Calu3 (cell line): ENCODE results near the gene PTPRR. TPM values are rescaled to one million over a fixed set of nuclear protein-coding genes. Genes with fewer than 3 reads are reported as not detected.

ENCODE experiments used
- BruUV-seq: library from RNA; stranded (reverse); fragments of 400-500 nt; replicated peaks from 2 replicates; lab custom pipeline; 2021; lab: Mats Ljungman, UMichigan
- CTCF ChIA-PET: fragments of 300-600 bp; sonication (Branson Sonifier 250); formaldehyde crosslinking; loops from one replicate; lab custom pipeline; 2022; ENCODE audit warnings: antibody characterized with exemption; lab: Charles Lee
- DNase-seq: peaks from one replicate; pipeline ENCODE4 v3.0.0; 2022
- H3K27ac Mint-ChIP-seq: one replicate; pipeline ENCODE4 v1.8.0; 2022; ENCODE audit warnings: mixed read lengths; ENCODE audit not compliant: unreplicated experiment
- H3K27me3 Mint-ChIP-seq: one replicate; pipeline ENCODE4 v1.8.0; 2022; ENCODE audit warnings: mixed read lengths; ENCODE audit not compliant: unreplicated experiment
- H3K36me3 Mint-ChIP-seq: one replicate; pipeline ENCODE4 v1.8.0; 2022; ENCODE audit warnings: mild to moderate bottlenecking, moderate library complexity, mixed read lengths; ENCODE audit not compliant: insufficient read depth, unreplicated experiment
- H3K4me1 Mint-ChIP-seq: one replicate; pipeline ENCODE4 v1.8.0; 2022; ENCODE audit warnings: mild to moderate bottlenecking, low read depth, mixed read lengths; ENCODE audit not compliant: unreplicated experiment
- H3K4me3 Mint-ChIP-seq: one replicate; pipeline ENCODE4 v1.8.0; 2022; ENCODE audit warnings: mild to moderate bottlenecking, low read depth, moderate library complexity, mixed read lengths; ENCODE audit not compliant: unreplicated experiment
- H3K9me3 Mint-ChIP-seq: one replicate; pipeline ENCODE4 v1.8.0; 2022; ENCODE audit warnings: low read depth, mixed read lengths; ENCODE audit not compliant: unreplicated experiment
- CTCF ChIP-seq: fragments of 200-600 bp; IDR thresholded peaks from one replicate; pipeline ENCODE4 v1.8.0; 2022; ENCODE audit warnings: antibody characterized with exemption; ENCODE audit not compliant: unreplicated experiment
- intact Hi-C: fragments of 100-400 bp; cut with micrococcal nuclease; formaldehyde crosslinking; loops from one replicate; pipeline ENCODE4 v1.10.0; 2022; ENCODE audit not compliant: unreplicated experiment
- total RNA-seq: library from RNA; stranded (reverse); gene quantifications from 2 replicates; pipeline ENCODE4 v1.2.3, GENCODE V29; 2022

The PTPRR gene
- total RNA-seq, 1 experiment from 2014 or later, result 39.1 TPM

- H3K9me3 Mint-ChIP-seq, result no peaks in the 10 kb centered on the region
- no TSS peak for BruUV-seq
- no peak overlapping the region for H3K27ac Mint-ChIP-seq
- DNase-seq, result no peak
- CTCF ChIA-PET, result no interaction called here
- no peak overlapping the region for H3K4me3 Mint-ChIP-seq
- H3K36me3 Mint-ChIP-seq, result peaks cover 39% of the 10 kb centered on the region
- no peaks in the 10 kb centered on the region for H3K27me3 Mint-ChIP-seq
- TF ChIP-seq CTCF, result no peak
- intact Hi-C loops, result no loop called here
- peaks cover 27% of the 10 kb centered on the region for H3K4me1 Mint-ChIP-seq
Observed at GRCh38 chr12:70638639-70639360, 281.7 kb downstream of the PTPRR start.

GRCh38 chr12:70637303-70638085 lies 283.0 kb downstream of the PTPRR start, which contains the start of gene PTPRB:
Gene PTPRB, minus strand, starts transcription at chr12:70637429. Its CDS starts 34 bp downstream, at chr12:70637395.
- DNase-seq, result no peak
- peaks cover 40% of the 10 kb centered on the region for H3K36me3 Mint-ChIP-seq
- no TSS peak for BruUV-seq
- H3K27ac Mint-ChIP-seq, result no peak within 1 kb of the TSS
- no peak for TF ChIP-seq CTCF
- intact Hi-C loops, result no loop called here
- H3K9me3 Mint-ChIP-seq, result no peaks in the 10 kb centered on the region
- H3K4me1 Mint-ChIP-seq, result peaks cover 22% of the 10 kb centered on the region
- H3K4me3 Mint-ChIP-seq, result no peak within 1 kb of the TSS
- CTCF ChIA-PET, result no interaction called here
- H3K27me3 Mint-ChIP-seq, result no peaks in the 10 kb centered on the region

- H3K27ac Mint-ChIP-seq, result no peak overlapping the region
- TF ChIP-seq CTCF, result no peak
- BruUV-seq, result no TSS peak
- peaks cover 19% of the 10 kb centered on the region for H3K4me1 Mint-ChIP-seq
- DNase-seq, result no peak
- intact Hi-C loops, result no loop called here
- peaks cover 34% of the 10 kb centered on the region for H3K36me3 Mint-ChIP-seq
- no peaks in the 10 kb centered on the region for H3K27me3 Mint-ChIP-seq
- no peak overlapping the region for H3K4me3 Mint-ChIP-seq
- CTCF ChIA-PET, result interaction anchor here (0.7 to 0.8 kb wide), 2 partner anchors 30 to 127 kb away, joined by 3 read pairs; no protein-coding TSS in a partner anchor
- H3K9me3 Mint-ChIP-seq, result no peaks in the 10 kb centered on the region
Observed at GRCh38 chr12:70635755-70636154, 284.8 kb downstream of the PTPRR start.

- H3K27ac Mint-ChIP-seq, result no peak overlapping the region
- H3K27me3 Mint-ChIP-seq, result no peaks in the 10 kb centered on the region
- BruUV-seq, result no TSS peak
- H3K9me3 Mint-ChIP-seq, result no peaks in the 10 kb centered on the region
- CTCF ChIA-PET, result no interaction called here
- H3K4me1 Mint-ChIP-seq, result peaks cover 20% of the 10 kb centered on the region
- H3K4me3 Mint-ChIP-seq, result no peak overlapping the region
- intact Hi-C loops, result no loop called here
- no peak for DNase-seq
- TF ChIP-seq CTCF, result no peak
- H3K36me3 Mint-ChIP-seq, result peaks cover 5% of the 10 kb centered on the region
Observed at GRCh38 chr12:70628701-70629480, 291.6 kb downstream of the PTPRR start.
